H9 (cell line): ENCODE measurements around the gene SLC12A1. TPM values are rescaled to one million over a fixed set of nuclear protein-coding genes. Genes with fewer than 3 reads are reported as not detected.

Experiments used
- DNase-seq: peaks from one replicate; pipeline ENCODE4 v3.0.0-alpha.2; 2017
- H2AFZ ChIP-seq: one replicate; pipeline ENCODE4 v1.6.1; 2013; ENCODE audit warnings: mild to moderate bottlenecking, low read length, control low read depth, moderate library complexity
- H2AK5ac ChIP-seq: 2 replicates; pipeline ENCODE4 v1.6.1; 2013; ENCODE audit warnings: low read length, control low read depth, mixed read lengths; ENCODE audit not compliant: insufficient read length
- H2BK120ac ChIP-seq: one replicate; pipeline ENCODE4 v1.6.1; 2013; ENCODE audit warnings: low read depth, mild to moderate bottlenecking, low read length, control low read depth, inconsistent platforms; ENCODE audit not compliant: poor library complexity, severe bottlenecking
- H2BK12ac ChIP-seq: 2 replicates; pipeline ENCODE4 v1.6.1; 2013; ENCODE audit warnings: low read length, control low read depth, mixed read lengths, low read depth; ENCODE audit not compliant: insufficient read length
- H2BK15ac ChIP-seq: 2 replicates; pipeline ENCODE4 v1.6.1; 2013; ENCODE audit warnings: low read depth, low read length, control low read depth
- H2BK20ac ChIP-seq: one replicate; pipeline ENCODE4 v1.6.1; 2013; ENCODE audit warnings: low read depth, mild to moderate bottlenecking, low read length, control low read depth, inconsistent platforms; ENCODE audit not compliant: poor library complexity, severe bottlenecking
- H2BK5ac ChIP-seq: 2 replicates; pipeline ENCODE4 v1.6.1; 2013; ENCODE audit warnings: low read length, control low read depth, mixed read lengths; ENCODE audit not compliant: insufficient read length
- H3K14ac ChIP-seq: 2 replicates; pipeline ENCODE4 v1.6.1; 2013; ENCODE audit warnings: low read length, control low read depth; ENCODE audit not compliant: insufficient read depth
- H3K18ac ChIP-seq: 2 replicates; pipeline ENCODE4 v1.6.1; 2013; ENCODE audit warnings: low read depth, mild to moderate bottlenecking, mixed read lengths, low read length, control low read depth; ENCODE audit not compliant: insufficient read length
- H3K23ac ChIP-seq: 2 replicates; pipeline ENCODE4 v1.6.1; 2013; ENCODE audit warnings: low read length, control low read depth, mixed read lengths, low read depth; ENCODE audit not compliant: insufficient read length
- H3K23me2 ChIP-seq: 2 replicates; pipeline ENCODE4 v1.6.1; 2013; ENCODE audit warnings: low read depth, mild to moderate bottlenecking, mixed read lengths, low read length, control low read depth; ENCODE audit not compliant: insufficient read length, poor library complexity, severe bottlenecking
- H3K27ac ChIP-seq: 2 replicates; pipeline ENCODE4 v1.5.1; 2013; ENCODE audit warnings: low read length, control low read depth, mixed read lengths, low read depth; ENCODE audit not compliant: insufficient read length
- H3K27me3 ChIP-seq: 2 replicates; pipeline ENCODE4 v1.6.1; 2013; ENCODE audit warnings: low read length, control low read depth, inconsistent platforms; ENCODE audit not compliant: insufficient read depth
- H3K4ac ChIP-seq: 2 replicates; pipeline ENCODE4 v1.6.1; 2013; ENCODE audit warnings: low read depth, mild to moderate bottlenecking, control low read depth, inconsistent platforms, low read length, moderate library complexity
- H3K4me1 ChIP-seq: 2 replicates; pipeline ENCODE4 v1.6.1; 2013; ENCODE audit warnings: low read length, control low read depth, inconsistent platforms; ENCODE audit not compliant: insufficient read depth
- H3K4me2 ChIP-seq: 2 replicates; pipeline ENCODE4 v1.6.1; 2013; ENCODE audit warnings: low read length, control low read depth, mixed read lengths; ENCODE audit not compliant: insufficient read length, insufficient read depth
- H3K56ac ChIP-seq: 2 replicates; pipeline ENCODE4 v1.6.1; 2013; ENCODE audit warnings: low read depth, mild to moderate bottlenecking, mixed read lengths, low read length, control low read depth; ENCODE audit not compliant: insufficient read length
- H3K79me1 ChIP-seq: 2 replicates; pipeline ENCODE4 v1.6.1; 2013; ENCODE audit warnings: low read depth, mild to moderate bottlenecking, moderate library complexity, low read length, control low read depth, inconsistent platforms; ENCODE audit not compliant: insufficient read depth, poor library complexity, severe bottlenecking
- H3K79me2 ChIP-seq: 2 replicates; pipeline ENCODE4 v1.6.1; 2013; ENCODE audit warnings: low read length, control low read depth, inconsistent platforms; ENCODE audit not compliant: insufficient read depth
- H3K9ac ChIP-seq: 2 replicates; pipeline ENCODE4 v1.6.1; 2013; ENCODE audit warnings: low read length, control low read depth, mixed read lengths; ENCODE audit not compliant: insufficient read length; ENCODE audit errors: extremely low read depth
- H3K9me3 ChIP-seq: one replicate; pipeline ENCODE4 v1.6.1; 2013; ENCODE audit warnings: low read depth, low read length, inconsistent platforms; ENCODE audit not compliant: control insufficient read depth
- H3T11ph ChIP-seq: one replicate; pipeline ENCODE4 v1.6.1; 2013; ENCODE audit warnings: mild to moderate bottlenecking, low read length, control low read depth, inconsistent platforms
- H4K20me1 ChIP-seq: one replicate; pipeline ENCODE4 v1.6.1; 2013; ENCODE audit not compliant: control insufficient read depth, insufficient read length, insufficient read depth
- H4K5ac ChIP-seq: 2 replicates; pipeline ENCODE4 v1.6.1; 2013; ENCODE audit warnings: low read depth, mild to moderate bottlenecking, mixed read lengths, low read length, control low read depth; ENCODE audit not compliant: insufficient read length
- H4K8ac ChIP-seq: replicated peaks from 2 replicates; pipeline ENCODE4 v1.6.1; 2013; ENCODE audit warnings: low read length, control low read depth, mixed read lengths, low read depth; ENCODE audit not compliant: insufficient read length
- H4K91ac ChIP-seq: 2 replicates; pipeline ENCODE4 v1.6.1; 2013; ENCODE audit warnings: low read depth, mild to moderate bottlenecking, moderate library complexity, mixed read lengths, low read length, control low read depth; ENCODE audit not compliant: insufficient read length
- H3K27ac Mint-ChIP-seq, 3 experiments: 2 replicates in 2 of 3; 3 replicates in 1 of 3; pipeline ENCODE4 v1.8.0; 2020 to 2021; ENCODE audit warnings: mixed read lengths in 3 of 3, mild to moderate bottlenecking in 1 of 3, moderate library complexity in 1 of 3
- H3K27me3 Mint-ChIP-seq: 2 replicates; pipeline ENCODE4 v1.8.0; 2021; ENCODE audit warnings: low read depth, mild to moderate bottlenecking, moderate library complexity, mixed read lengths
- H3K36me3 Mint-ChIP-seq, 3 experiments: 2 replicates in 2 of 3; 3 replicates in 1 of 3; pipeline ENCODE4 v1.8.0; 2020 to 2021; ENCODE audit warnings: low read depth in 3 of 3, mixed read lengths in 3 of 3; ENCODE audit not compliant: insufficient read depth in 1 of 3
- H3K4me1 Mint-ChIP-seq, 2 experiments: 2 replicates each; pipeline ENCODE4 v1.8.0; 2020; ENCODE audit warnings: mixed read lengths in 2 of 2
- H3K4me3 Mint-ChIP-seq, 2 experiments: 2 replicates in 1 of 2; 3 replicates in 1 of 2; pipeline ENCODE4 v1.8.0; 2020 to 2021; ENCODE audit warnings: mild to moderate bottlenecking in 2 of 2, mixed read lengths in 2 of 2, moderate library complexity in 1 of 2
- H3K9me3 Mint-ChIP-seq, 2 experiments: 2 replicates in 1 of 2; 3 replicates in 1 of 2; pipeline ENCODE4 v1.8.0; 2020; ENCODE audit warnings: mild to moderate bottlenecking in 2 of 2, mixed read lengths in 2 of 2, moderate library complexity in 1 of 2
- CTCF ChIP-seq: fragments of 200-600 bp; sonication (generic); conservative IDR thresholded peaks from 3 replicates; pipeline ENCODE4 v1.8.0; 2021; ENCODE audit warnings: antibody characterized with exemption, mild to moderate bottlenecking
- WGBS: extraction: QIAGEN DNeasy Blood & Tissue Kit; methylation state at CpG from one replicate; pipeline ENCODE4 v1.1.7; 2013; ENCODE audit warnings: missing lambda C conversion rate, low lambda C conversion rate, mixed read lengths; ENCODE audit not compliant: insufficient read length; ENCODE audit errors: extremely low coverage; 5-methylcytosine and 5-hydroxymethylcytosine counted together
- total RNA-seq: library from RNA; stranded (reverse); gene quantifications from 2 replicates; pipeline ENCODE4 v1.2.1, GENCODE V29; 2021

Gene SLC12A1
- total RNA-seq, 1 experiment from 2014 or later, result 0.07 TPM

DNA sequence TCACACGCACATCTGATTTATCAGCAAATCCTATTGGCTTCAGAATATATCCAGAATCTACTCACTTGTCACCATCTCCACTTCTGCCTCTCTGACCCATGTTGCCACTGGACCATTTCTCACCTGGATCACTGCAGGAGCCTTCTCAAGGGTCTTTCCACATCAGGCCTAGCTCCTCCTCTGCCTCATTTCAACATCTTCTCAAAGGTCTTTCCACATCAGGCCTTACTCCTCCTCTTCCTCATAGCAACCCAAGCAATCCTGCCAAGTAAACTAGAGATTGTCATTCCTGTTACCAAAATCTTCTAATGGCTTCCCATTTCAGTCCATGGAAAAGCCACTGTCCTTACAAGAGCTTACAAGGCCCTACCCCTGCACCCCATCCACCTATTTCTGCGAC lies 107.1 kb downstream of the SLC12A1 start:
- peaks cover 25 to 31% of the 10 kb centered on the region in 2 experiments for H3K4me1 Mint-ChIP-seq
- H3K27me3 Mint-ChIP-seq, result no peaks in the 10 kb centered on the region
- Histone ChIP-seq H3K79me2 (no peaks in the 10 kb centered on the region), H4K91ac (no peak overlapping the region), H4K20me1 (no peaks in the 10 kb centered on the region), H3K4me1 (peaks cover 2% of the 10 kb centered on the region; the same call in 1 of the 2 replicates), H3K9ac (no peak overlapping the region), H4K8ac (no peak overlapping the region), H3K79me1 (no peaks in the 10 kb centered on the region), H2BK5ac (no peak overlapping the region), H3T11ph (no peak overlapping the region), H3K18ac (no peak overlapping the region), H3K27me3 (no peaks in the 10 kb centered on the region), H2AFZ (no peak overlapping the region), H2BK15ac (no peak overlapping the region), H3K4ac (no peak overlapping the region), H3K23ac (no peak overlapping the region), H2BK20ac (no peak overlapping the region), H3K4me2 (no peak overlapping the region), H3K9me3 (no peaks in the 10 kb centered on the region), H3K14ac (no peak overlapping the region), H3K56ac (no peak overlapping the region), H2BK12ac (no peak overlapping the region), H2BK120ac (no peak overlapping the region), H2AK5ac (no peak overlapping the region), H3K27ac (no peak overlapping the region), H3K23me2 (no peaks in the 10 kb centered on the region), H4K5ac (no peak overlapping the region)
- H3K27ac Mint-ChIP-seq, result no peak overlapping the region
- WGBS, result no CpG with 5 or more reads among the region's 2 CpGs
- no peak for DNase-seq
- H3K9me3 Mint-ChIP-seq, result peaks cover 0 to 3% of the 10 kb centered on the region in 2 experiments; a peak in 2 of 5 replicates
- TF ChIP-seq CTCF, result no peak
- H3K36me3 Mint-ChIP-seq, result peaks cover 0 to 7% (median 1%) of the 10 kb centered on the region in 3 experiments; a peak in 3 of 7 replicates
- H3K4me3 Mint-ChIP-seq, result no peak overlapping the region
